Kidney (tissue), 14 donors: ENCODE measurements around the gene FRRS1. TPM values are rescaled to one million over a fixed set of nuclear protein-coding genes. Genes with fewer than 3 reads are reported as not detected.

ENCODE experiments used
- DNase-seq, 5 donors: peaks; one replicate each; pipeline ENCODE4 v3.0.0-alpha.2; 2013 to 2020
- FAIRE-seq: peaks from 2 replicates; lab custom pipeline; 2012; peaks lifted over from hg19 to GRCh38; lab: Jason Lieb, UNC
- H3K27ac ChIP-seq, 2 donors: one replicate each; pipeline ENCODE4 v1.7.0; 2013; ENCODE audit warnings: low read depth in 2 of 2, low read length in 2 of 2, inconsistent platforms in 1 of 2
- H3K27me3 ChIP-seq: one replicate; pipeline ENCODE4 v1.7.1; 2013; ENCODE audit warnings: low read length, inconsistent platforms; ENCODE audit not compliant: control insufficient read depth, insufficient read depth
- H3K36me3 ChIP-seq, 3 donors: one replicate each; pipeline versions ENCODE4 v1.7.0 to v1.7.1; 2013; ENCODE audit warnings: low read length in 3 of 3, control low read depth in 1 of 3, inconsistent platforms in 1 of 3; ENCODE audit not compliant: insufficient read depth in 3 of 3, control insufficient read depth in 2 of 3
- H3K4me1 ChIP-seq, 3 donors: one replicate each; pipeline versions ENCODE4 v1.7.0 to v1.7.1; 2013; ENCODE audit warnings: low read length in 3 of 3, inconsistent platforms in 1 of 3, low read depth in 1 of 3; ENCODE audit not compliant: control insufficient read depth in 2 of 3, insufficient read depth in 2 of 3
- H3K4me3 ChIP-seq, 3 donors: one replicate each; pipeline versions ENCODE4 v1.7.0 to v1.8.1; 2013; ENCODE audit warnings: low read length in 3 of 3, control low read depth in 1 of 3, inconsistent platforms in 1 of 3
- H3K9ac ChIP-seq, 3 donors: one replicate each; pipeline versions ENCODE4 v1.7.0 to v1.7.1; 2013; ENCODE audit warnings: low read length in 3 of 3, control low read depth in 1 of 3, inconsistent platforms in 1 of 3
- H3K9me3 ChIP-seq, 3 donors: one replicate each; pipeline versions ENCODE4 v1.7.0 to v1.7.1; 2013; ENCODE audit warnings: low read length in 3 of 3, control low read depth in 1 of 3, inconsistent platforms in 1 of 3; ENCODE audit not compliant: control insufficient read depth in 2 of 3, insufficient read depth in 1 of 3
- intact Hi-C: fragments of 100-400 bp; cut with DNase I; formaldehyde crosslinking; loops from one replicate; pipeline ENCODE4 v1.11.1; 2022
- polyA plus RNA-seq: library from polyadenylated mRNA; stranded (reverse); fragments of 350-450 nt; fragmentation: Illumina TruSeq; extraction: RNeasy Lipid Tissue Mini Kit (QIAGEN cat#74804); gene quantifications from one replicate; pipeline ENCODE4 v1.2.3, GENCODE V29; 2014; ENCODE audit warnings: low read depth, low replicate concordance; ENCODE audit not compliant: insufficient read depth
- total RNA-seq: library from RNA; stranded (reverse); fragmentation: NEBNext Ultra II Directional; extraction: Animal tissue kit (Norgen Biotek cat#: 25700); gene quantifications from one replicate; pipeline ENCODE4 v1.2.1, GENCODE V29; 2021
- TF ChIP-seq, protein P1 (sequence below): IDR thresholded peaks from 3 replicates; pipeline ENCODE4 v1.5.1; 2012; ENCODE audit warnings: mild to moderate bottlenecking, moderate library complexity, borderline replicate concordance; ENCODE audit not compliant: insufficient read depth; ENCODE audit errors: extremely low read depth
- donor health status: control.
- donor health status: control.
- donor health status: control.
- donor health status: control.
- donor health status: control.
- donor health status: DM: yes; HTN: yes; CAD: no.
- donor health status: Normal renal cell carcinoma (clear cell type).

Gene FRRS1
- total and polyA plus RNA-seq, 2 donors from 2014 or later, result 1.0 to 7.4 TPM

DNA sequence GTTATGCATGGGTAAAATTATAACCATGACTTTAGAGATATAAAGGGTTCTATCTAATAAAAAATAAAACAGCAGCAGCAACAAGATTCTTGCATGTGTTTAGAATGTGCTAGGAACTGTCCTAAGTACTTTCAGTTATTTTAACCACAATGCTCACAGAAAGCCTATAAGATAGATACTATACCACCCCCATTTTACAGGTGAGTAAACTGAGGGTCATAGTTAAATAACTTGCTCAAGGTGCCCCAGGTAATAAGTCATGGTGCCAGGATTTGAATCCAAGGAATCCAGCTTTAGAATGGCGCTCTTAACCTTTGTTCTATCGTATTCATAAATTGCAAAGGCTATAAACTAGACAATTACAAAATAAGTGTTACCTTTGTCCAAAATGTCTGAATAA is 53.4 kb downstream of the FRRS1 start:
- H3K9me3 ChIP-seq, result no peaks in the 10 kb centered on the region
- TF ChIP-seq, protein P1, sequence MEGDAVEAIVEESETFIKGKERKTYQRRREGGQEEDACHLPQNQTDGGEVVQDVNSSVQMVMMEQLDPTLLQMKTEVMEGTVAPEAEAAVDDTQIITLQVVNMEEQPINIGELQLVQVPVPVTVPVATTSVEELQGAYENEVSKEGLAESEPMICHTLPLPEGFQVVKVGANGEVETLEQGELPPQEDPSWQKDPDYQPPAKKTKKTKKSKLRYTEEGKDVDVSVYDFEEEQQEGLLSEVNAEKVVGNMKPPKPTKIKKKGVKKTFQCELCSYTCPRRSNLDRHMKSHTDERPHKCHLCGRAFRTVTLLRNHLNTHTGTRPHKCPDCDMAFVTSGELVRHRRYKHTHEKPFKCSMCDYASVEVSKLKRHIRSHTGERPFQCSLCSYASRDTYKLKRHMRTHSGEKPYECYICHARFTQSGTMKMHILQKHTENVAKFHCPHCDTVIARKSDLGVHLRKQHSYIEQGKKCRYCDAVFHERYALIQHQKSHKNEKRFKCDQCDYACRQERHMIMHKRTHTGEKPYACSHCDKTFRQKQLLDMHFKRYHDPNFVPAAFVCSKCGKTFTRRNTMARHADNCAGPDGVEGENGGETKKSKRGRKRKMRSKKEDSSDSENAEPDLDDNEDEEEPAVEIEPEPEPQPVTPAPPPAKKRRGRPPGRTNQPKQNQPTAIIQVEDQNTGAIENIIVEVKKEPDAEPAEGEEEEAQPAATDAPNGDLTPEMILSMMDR, result no peak
- no peaks in the 10 kb centered on the region for H3K27me3 ChIP-seq
- H3K4me3 ChIP-seq, result no peak overlapping the region
- peaks cover 0 to 17% (median 6%) of the 10 kb centered on the region in 3 donors for H3K36me3 ChIP-seq
- no peak overlapping the region for H3K9ac ChIP-seq
- no peaks in the 10 kb centered on the region for H3K4me1 ChIP-seq
- no peak overlapping the region for H3K27ac ChIP-seq
- FAIRE-seq (no peak), DNase-seq (no peak)
- intact Hi-C loops, result no loop called here

DNA sequence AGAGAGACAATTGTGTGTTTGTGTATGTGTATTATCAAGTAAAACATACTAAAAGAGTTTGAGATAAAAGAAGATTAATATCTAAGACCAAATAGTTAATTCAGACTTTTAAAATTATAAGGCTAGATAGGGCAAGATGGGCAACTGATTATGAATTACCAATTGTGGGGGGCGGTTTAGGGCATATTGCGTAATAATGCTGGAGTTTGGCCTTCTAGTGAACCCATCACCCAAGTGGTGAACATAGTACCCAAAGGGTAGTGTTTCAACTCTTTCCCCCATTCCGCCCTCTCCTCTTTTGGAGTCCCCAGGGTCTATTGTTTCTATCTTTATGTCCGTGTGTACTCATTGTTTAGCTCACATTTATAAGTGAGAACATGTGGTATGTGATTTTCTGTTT is 55.4 kb downstream of the FRRS1 start:
- Histone ChIP-seq H3K9me3 (no peaks in the 10 kb centered on the region), H3K36me3 (peaks cover 0 to 12% (median 6%) of the 10 kb centered on the region in 3 donors), H3K27ac (no peak overlapping the region), H3K4me3 (no peak overlapping the region), H3K4me1 (no peaks in the 10 kb centered on the region), H3K27me3 (no peaks in the 10 kb centered on the region), H3K9ac (no peak overlapping the region)
- TF ChIP-seq, protein P1, result no peak
- intact Hi-C loops, result no loop called here
- DNase-seq (no peak), FAIRE-seq (no peak)

DNA sequence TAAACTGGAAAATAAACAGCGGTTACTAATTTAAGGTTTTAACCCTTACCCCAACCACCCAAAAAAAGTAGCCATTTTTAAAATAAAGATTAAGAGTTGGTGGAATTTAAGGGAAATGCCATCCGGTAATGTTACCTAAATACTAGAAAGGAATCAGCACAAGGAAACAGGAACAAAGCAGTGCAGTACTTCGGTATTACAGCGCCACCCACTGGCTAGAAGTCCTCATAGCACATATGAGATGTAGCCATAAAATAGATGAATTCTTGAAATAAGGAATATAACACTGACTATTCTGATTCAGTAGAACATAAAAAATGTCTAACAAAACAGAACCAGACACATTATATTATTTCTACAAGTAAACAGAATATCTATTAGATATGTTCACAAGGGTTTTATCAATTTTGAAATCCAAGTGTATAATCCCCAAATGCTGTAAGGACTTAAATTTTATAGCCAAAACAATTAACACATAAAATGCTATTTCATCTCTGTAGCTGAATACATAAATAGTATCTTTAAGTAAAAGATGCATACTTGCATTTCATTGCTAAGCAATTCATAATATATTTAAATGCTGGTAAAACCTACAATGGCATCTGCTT is 58.8 kb downstream of the FRRS1 start:
- Histone ChIP-seq H3K9ac (no peak overlapping the region), H3K4me1 (no peaks in the 10 kb centered on the region), H3K27ac (no peak overlapping the region), H3K9me3 (no peaks in the 10 kb centered on the region), H3K27me3 (no peaks in the 10 kb centered on the region), H3K36me3 (peaks cover 0 to 6% (median 5%) of the 10 kb centered on the region in 3 donors), H3K4me3 (no peak overlapping the region)
- intact Hi-C loops, result no loop called here
- peak; percentile 94 for FAIRE-seq
- DNase-seq, result peak in 4 of 5 donors; percentile 69 to 84 (median 76)
- TF ChIP-seq, protein P1, result peak; percentile 89

DNA sequence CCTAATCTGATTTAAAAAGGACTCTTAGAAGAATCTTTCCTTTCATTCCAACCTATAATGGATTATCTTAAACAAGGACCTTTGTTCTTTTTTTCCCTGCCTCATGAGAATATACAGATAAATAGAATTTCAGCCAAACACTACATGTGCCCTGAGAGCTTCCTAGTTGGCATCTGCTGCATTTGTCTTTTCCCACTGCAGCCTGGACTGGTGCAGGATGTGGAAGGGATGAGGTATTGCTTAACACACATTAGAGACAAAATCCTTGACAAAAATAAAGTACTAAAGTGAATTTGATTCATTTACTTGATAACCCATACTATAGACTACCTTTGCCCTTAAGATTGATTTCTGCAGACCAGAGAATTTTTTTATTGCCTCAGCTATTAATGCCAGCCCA is 61.0 kb downstream of the FRRS1 start:
- no peaks in the 10 kb centered on the region for H3K27me3 ChIP-seq
- DNase-seq, result no peak
- H3K9ac ChIP-seq, result no peak overlapping the region
- TF ChIP-seq, protein P1, result no peak
- intact Hi-C loops, result no loop called here
- FAIRE-seq, result no peak
- peak overlapping the region in 1 of 2 donors; percentile 14 for H3K27ac ChIP-seq
- no peaks in the 10 kb centered on the region for H3K4me1 ChIP-seq
- no peaks in the 10 kb centered on the region for H3K9me3 ChIP-seq
- peaks cover 0 to 4% (median 0%) of the 10 kb centered on the region in 3 donors for H3K36me3 ChIP-seq
- no peak overlapping the region for H3K4me3 ChIP-seq
